Measurements from ENCODE around the gene ZNF248.

ZNF248 gene

GRCh38 chr10:37819797-37820196, 37.6 kb downstream of the ZNF248 start:
- DNase-seq, result no peak

- no peak for DNase-seq
Observed at GRCh38 chr10:37816290-37816689, 41.1 kb downstream of the ZNF248 start.

- DNase-seq, result no peak
Observed at GRCh38 chr10:37813763-37814162, 43.6 kb downstream of the ZNF248 start.

GRCh38 chr10:37812290-37812689, 45.1 kb downstream of the ZNF248 start:
- no peak for DNase-seq

- no peak for DNase-seq
Observed at GRCh38 chr10:37803269-37803668, 54.1 kb downstream of the ZNF248 start.

GRCh38 chr10:37801557-37801956, 55.9 kb downstream of the ZNF248 start:
- DNase-seq, result no peak

- no peak for DNase-seq
Observed at GRCh38 chr10:37794305-37794976, 63.0 kb downstream of the ZNF248 start.

GRCh38 chr10:37789590-37789989, 67.8 kb downstream of the ZNF248 start:
- DNase-seq, result no peak

GRCh38 chr10:37784678-37785077, 72.7 kb downstream of the ZNF248 start:
- DNase-seq, result no peak

GRCh38 chr10:37780536-37780935, 76.9 kb downstream of the ZNF248 start:
- no peak for DNase-seq

GRCh38 chr10:37777056-37777455, 80.4 kb downstream of the ZNF248 start:
- no peak for DNase-seq

- DNase-seq, result no peak
Observed at GRCh38 chr10:37775612-37776011, 81.8 kb downstream of the ZNF248 start.

GRCh38 chr10:37774351-37774750, 83.1 kb downstream of the ZNF248 start:
- no peak for DNase-seq

- DNase-seq, result no peak
Observed at GRCh38 chr10:37765216-37765615, 92.2 kb downstream of the ZNF248 start.

GRCh38 chr10:37763132-37763531, 94.3 kb downstream of the ZNF248 start:
- DNase-seq, result no peak

GRCh38 chr10:37762287-37762686, 95.1 kb downstream of the ZNF248 start:
- no peak for DNase-seq

GRCh38 chr10:37760817-37761216, 96.6 kb downstream of the ZNF248 start:
- no peak for DNase-seq

GRCh38 chr10:37758074-37758473, 99.3 kb downstream of the ZNF248 start:
- DNase-seq, result no peak

GRCh38 chr10:37754538-37755323, 102.7 kb downstream of the ZNF248 start:
- DNase-seq, result no peak

- no peak for DNase-seq
Observed at GRCh38 chr10:37752334-37752875, 105.0 kb downstream of the ZNF248 start.

- no peak for DNase-seq
Observed at GRCh38 chr10:37748170-37748569, 109.2 kb downstream of the ZNF248 start.

GRCh38 chr10:37747081-37747480, 110.3 kb downstream of the ZNF248 start:
- no peak for DNase-seq

- no peak for DNase-seq
Observed at GRCh38 chr10:37741831-37742230, 115.6 kb downstream of the ZNF248 start.

- DNase-seq, result no peak
Observed at GRCh38 chr10:37739181-37739580, 118.2 kb downstream of the ZNF248 start.
